Nephron progenitor cell (in vitro differentiated cells): ENCODE data around the gene ENTPD8.
"Not testable (repeated sequence)": the region's sequence is repeated elsewhere in the genome, so short reads cannot be mapped to it uniquely, and the experiment has no call there.

ENCODE experiments used
- DNase-seq: peaks from one replicate; pipeline ENCODE4 v3.0.0; 2021
- H3K27ac Mint-ChIP-seq: 2 replicates; pipeline ENCODE4 v1.8.0; 2021; ENCODE audit warnings: mild to moderate bottlenecking, moderate library complexity, mixed read lengths
- H3K27me3 Mint-ChIP-seq: 2 replicates; pipeline ENCODE4 v1.8.0; 2021; ENCODE audit warnings: mild to moderate bottlenecking, low read depth, mixed read lengths; ENCODE audit not compliant: poor library complexity
- H3K36me3 Mint-ChIP-seq: 2 replicates; pipeline ENCODE4 v1.8.0; 2021; ENCODE audit warnings: low read depth, mixed read lengths
- H3K4me1 Mint-ChIP-seq: 2 replicates; pipeline ENCODE4 v1.8.0; 2021; ENCODE audit warnings: mixed read lengths
- H3K4me3 Mint-ChIP-seq: 2 replicates; pipeline ENCODE4 v1.8.0; 2021; ENCODE audit warnings: mild to moderate bottlenecking, moderate library complexity, mixed read lengths
- H3K9me3 Mint-ChIP-seq: 2 replicates; pipeline ENCODE4 v1.8.0; 2021; ENCODE audit warnings: mild to moderate bottlenecking, moderate library complexity, mixed read lengths
- CTCF ChIP-seq: fragments of 200-600 bp; sonication (generic); IDR thresholded peaks from 2 replicates; pipeline ENCODE4 v1.5.0; 2021; ENCODE audit warnings: antibody characterized with exemption

Gene ENTPD8

GRCh38 chr9:137476856-137477255 lies 35.7 kb upstream of the ENTPD8 start:
- no peak for TF ChIP-seq CTCF
- Mint-ChIP-seq H3K27ac (no peak overlapping the region), H3K9me3 (peaks cover 41% of the 10 kb centered on the region), H3K36me3 (peaks cover 24% of the 10 kb centered on the region), H3K4me3 (no peak overlapping the region), H3K27me3 (peaks cover 10% of the 10 kb centered on the region), H3K4me1 (peaks cover 8% of the 10 kb centered on the region)
- DNase-seq: no peak

- no peak for TF ChIP-seq CTCF
- Mint-ChIP-seq H3K27ac (no peak overlapping the region), H3K4me3 (no peak overlapping the region), H3K36me3 (peaks cover 24% of the 10 kb centered on the region), H3K4me1 (peaks cover 8% of the 10 kb centered on the region), H3K9me3 (peaks cover 44% of the 10 kb centered on the region), H3K27me3 (peaks cover 13% of the 10 kb centered on the region)
- no peak for DNase-seq
Measured at GRCh38 chr9:137475666-137476065, 34.5 kb upstream of the ENTPD8 start.

GRCh38 chr9:137474271-137474670 lies 33.1 kb upstream of the ENTPD8 start:
- no peak for DNase-seq
- Mint-ChIP-seq H3K4me3 (no peak overlapping the region), H3K4me1 (peaks cover 2% of the 10 kb centered on the region), H3K36me3 (peaks cover 24% of the 10 kb centered on the region), H3K27ac (no peak overlapping the region), H3K27me3 (peaks cover 18% of the 10 kb centered on the region), H3K9me3 (peaks cover 44% of the 10 kb centered on the region)
- TF ChIP-seq CTCF: no peak

GRCh38 chr9:137470785-137471184 lies 29.6 kb upstream of the ENTPD8 start:
- Mint-ChIP-seq H3K4me1 (peaks cover 3% of the 10 kb centered on the region), H3K4me3 (no peak overlapping the region), H3K27ac (no peak overlapping the region), H3K27me3 (peaks cover 34% of the 10 kb centered on the region), H3K36me3 (peaks cover 19% of the 10 kb centered on the region), H3K9me3 (peaks cover 36% of the 10 kb centered on the region)
- no peak for DNase-seq
- no peak for TF ChIP-seq CTCF

- H3K9me3 Mint-ChIP-seq: peaks cover 8% of the 10 kb centered on the region
- TF ChIP-seq CTCF: no peak
Measured at GRCh38 chr9:137467896-137468295, 26.7 kb upstream of the ENTPD8 start.

GRCh38 chr9:137467161-137467581 lies 26.0 kb upstream of the ENTPD8 start:
- no peak for DNase-seq
- Mint-ChIP-seq H3K27me3 (peaks cover 36% of the 10 kb centered on the region), H3K4me1 (peaks cover 4% of the 10 kb centered on the region), H3K9me3 (peaks cover 5% of the 10 kb centered on the region), H3K36me3 (no peaks in the 10 kb centered on the region), H3K27ac (no peak overlapping the region), H3K4me3 (no peak overlapping the region)
- TF ChIP-seq CTCF: no peak

More at GRCh38 chr9:137467896-137468295, 26.7 kb upstream of the ENTPD8 start:
- DNase-seq: no peak
- Mint-ChIP-seq H3K27me3 (peaks cover 33% of the 10 kb centered on the region), H3K36me3 (peaks cover 2% of the 10 kb centered on the region), H3K4me1 (peaks cover 4% of the 10 kb centered on the region), H3K4me3 (no peak overlapping the region), H3K27ac (no peak overlapping the region)

- H3K9me3 Mint-ChIP-seq, H3K36me3 Mint-ChIP-seq, H3K4me1 Mint-ChIP-seq, H3K4me3 Mint-ChIP-seq, DNase-seq: not testable (repeated sequence)
- H3K27ac Mint-ChIP-seq: peak overlapping the region; percentile 69
- H3K27me3 Mint-ChIP-seq: peaks cover 34% of the 10 kb centered on the region
Measured at GRCh38 chr9:137466389-137467085, 25.4 kb upstream of the ENTPD8 start.
